COLO668 (cell line): ENCODE results near the gene SMIM10L1.

Source experiments
- DNase-seq: peaks from one replicate; lab custom pipeline; 2025; ENCODE audit not compliant: unreplicated experiment; lab: John Stamatoyannopoulos, UW

The SMIM10L1 gene

DNA sequence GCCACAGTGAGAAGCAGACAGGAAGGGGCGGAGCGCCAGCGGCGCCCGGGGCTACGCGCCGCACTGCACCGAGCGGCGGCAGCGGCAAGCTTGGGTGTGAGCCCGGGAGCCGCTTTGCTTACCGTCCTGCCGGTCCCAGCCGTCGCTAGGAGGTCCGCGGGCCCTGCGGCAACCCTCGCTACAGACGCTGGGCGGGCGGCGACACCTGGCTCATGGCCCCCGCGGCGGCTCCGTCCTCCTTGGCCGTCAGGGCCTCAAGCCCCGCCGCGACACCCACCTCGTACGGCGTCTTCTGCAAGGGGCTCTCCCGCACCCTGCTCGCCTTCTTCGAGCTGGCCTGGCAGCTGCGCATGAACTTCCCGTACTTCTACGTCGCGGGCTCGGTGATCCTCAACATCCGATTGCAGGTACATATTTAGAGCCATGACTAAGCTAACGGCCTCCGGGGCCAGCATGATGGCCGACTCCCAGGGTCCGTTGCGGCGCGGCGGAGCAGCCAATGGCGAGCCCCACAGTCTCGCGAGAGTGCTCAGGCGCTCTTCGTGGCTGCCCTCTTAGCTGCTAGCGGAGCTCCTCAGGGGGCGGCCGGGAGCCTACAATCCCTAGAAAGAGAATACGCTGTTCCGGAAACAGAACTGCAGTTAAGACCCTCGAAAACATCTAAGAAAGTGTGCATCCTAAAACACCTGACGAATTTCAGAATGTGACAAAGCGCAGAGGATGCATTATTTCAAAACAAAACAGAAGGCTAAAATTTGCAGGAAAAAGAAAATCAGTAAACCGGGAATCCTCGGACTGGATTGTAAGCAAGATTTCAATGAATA is at the start of gene SMIM10L1:
Gene SMIM10L1, plus strand, starts transcription at position 50 of the 824 bp plus-strand sequence. Its CDS starts 163 bp downstream, at position 213.
- peak; percentile 92 for DNase-seq

DNA sequence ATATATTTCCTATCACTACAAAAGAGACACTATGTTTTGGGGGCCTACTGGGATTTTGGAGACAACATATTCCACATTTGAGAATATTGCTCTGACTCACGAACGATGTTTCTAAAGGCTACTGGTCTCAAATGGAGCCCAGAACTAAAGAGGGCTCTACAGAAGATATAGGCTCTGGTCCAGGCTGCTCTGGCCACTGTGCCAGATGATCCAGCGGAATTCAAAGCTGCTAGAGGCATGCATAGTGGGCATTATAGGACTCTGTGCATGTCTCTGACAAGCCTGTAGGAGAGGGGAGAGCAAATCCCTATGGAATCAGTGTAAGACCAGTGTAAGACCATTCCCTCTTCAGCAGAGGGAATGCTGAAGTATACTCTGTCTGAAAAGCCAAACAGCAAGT is 40.6 kb upstream of the SMIM10L1 start:
- no peak for DNase-seq

DNA sequence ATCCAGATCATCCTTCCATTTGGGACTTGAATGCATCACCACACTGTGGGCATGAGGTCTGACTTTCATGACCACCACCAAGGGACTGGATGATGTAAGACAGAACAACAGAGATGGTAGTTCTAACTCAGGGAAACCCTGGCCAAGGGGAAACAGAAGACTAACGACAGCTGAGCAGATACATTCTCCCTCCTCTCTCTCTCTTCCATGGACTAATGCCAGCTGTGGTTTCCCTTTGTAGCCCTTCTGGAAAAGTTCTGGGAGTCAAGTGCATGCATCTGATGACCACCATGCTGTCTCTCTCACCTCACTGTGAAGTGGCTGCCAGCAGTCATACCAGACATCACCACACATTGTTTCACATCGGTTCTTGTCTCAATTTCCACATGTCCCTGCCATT is 40.0 kb upstream of the SMIM10L1 start:
- no peak for DNase-seq

DNA sequence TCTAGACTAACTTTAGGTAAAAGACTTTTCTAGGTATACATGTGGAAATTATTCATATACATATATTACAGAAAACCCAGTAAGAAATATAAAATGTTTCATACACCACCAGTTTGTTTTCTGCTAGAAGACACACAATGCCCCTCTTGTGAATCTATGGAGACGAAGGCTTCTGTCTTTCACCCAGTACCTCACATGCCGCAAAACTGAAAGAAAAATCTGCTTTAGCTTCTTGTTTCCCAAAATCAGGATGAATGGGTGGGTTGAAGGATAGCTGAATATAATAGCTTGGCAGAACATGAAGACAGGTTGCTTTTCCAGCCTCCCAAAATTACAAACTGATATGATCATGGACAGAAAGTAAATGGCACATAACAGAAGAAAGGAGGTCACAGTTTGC is 37.8 kb upstream of the SMIM10L1 start:
- no peak for DNase-seq

DNA sequence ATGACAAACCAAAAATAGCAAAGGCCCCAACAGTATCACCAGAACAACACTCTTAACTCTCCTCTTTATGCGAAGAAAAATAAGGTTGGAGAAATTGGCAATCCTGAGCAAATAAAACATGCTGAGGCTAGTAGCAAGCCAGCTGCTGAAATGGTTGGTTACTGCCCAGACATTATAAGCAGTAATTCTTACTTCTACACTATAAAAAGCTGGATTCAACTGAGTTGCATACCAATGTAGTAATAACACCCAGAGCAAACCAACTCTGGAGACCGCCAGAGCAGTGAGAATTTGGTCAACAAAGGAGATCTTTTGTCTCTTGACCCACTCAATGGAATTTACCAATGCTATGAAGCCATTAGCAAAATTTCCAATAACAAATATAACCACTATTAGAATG is 37.2 kb upstream of the SMIM10L1 start:
- no peak for DNase-seq

DNA sequence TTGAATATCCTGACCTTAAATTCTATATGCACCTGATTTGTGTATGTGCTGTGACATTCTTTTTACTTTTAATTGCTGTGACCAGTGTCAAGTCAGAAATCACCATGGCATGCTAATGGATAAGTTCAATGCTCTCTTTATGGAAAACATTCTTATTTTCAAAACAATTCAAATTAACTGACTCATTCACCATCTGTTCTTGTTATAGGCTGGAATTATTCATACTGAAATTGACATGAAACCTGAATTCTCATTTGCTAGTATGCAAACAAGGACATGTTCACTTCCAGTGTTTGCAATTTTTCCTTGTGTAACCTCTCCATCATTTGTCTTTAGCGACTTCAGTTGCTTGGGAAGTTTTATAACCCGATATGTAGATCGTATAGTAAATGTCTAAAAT is 36.7 kb upstream of the SMIM10L1 start, which contains the start of gene TAS2R30:
Gene TAS2R30, minus strand, starts transcription at position 340 of the 400 bp plus-strand sequence. CDS start 400 bp downstream, outside the sequence.
- DNase-seq, result no peak

DNA sequence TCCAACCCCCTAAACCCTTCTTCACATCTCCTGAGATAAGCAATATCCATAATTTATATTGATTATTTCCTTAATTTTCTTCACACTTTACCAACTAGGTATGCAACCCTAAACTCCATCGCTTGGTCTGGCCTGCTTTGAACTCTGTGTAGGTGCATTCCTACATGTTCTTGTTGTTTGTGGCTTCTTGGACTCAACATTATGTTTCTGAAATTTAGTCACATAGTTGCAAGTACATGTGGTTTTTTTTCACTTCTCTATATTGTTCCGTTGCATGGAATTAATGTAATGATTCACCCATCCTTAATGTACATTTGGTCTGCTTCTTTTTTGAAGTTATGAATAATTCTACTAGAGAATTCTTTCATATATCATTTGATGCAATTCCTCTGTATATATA is 34.9 kb upstream of the SMIM10L1 start:
- no peak for DNase-seq

DNA sequence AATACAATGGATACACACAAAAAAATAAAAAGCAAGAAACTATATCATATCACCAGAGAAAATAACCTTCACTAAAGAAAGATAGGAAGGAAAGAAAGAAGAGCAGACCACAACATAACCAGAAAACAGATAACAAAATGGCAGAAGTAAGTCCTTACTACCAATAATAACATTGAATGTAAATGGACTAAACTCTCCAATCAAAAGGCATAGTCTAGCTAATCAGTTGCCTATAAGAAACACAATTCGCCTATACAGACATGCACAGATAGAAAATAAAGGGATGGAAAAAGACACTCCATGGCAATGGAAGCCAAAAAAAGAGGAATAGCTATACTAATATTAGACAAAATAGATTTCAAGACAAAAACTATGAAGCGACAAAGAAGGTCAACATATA is 27.6 kb upstream of the SMIM10L1 start:
- DNase-seq, result no peak

DNA sequence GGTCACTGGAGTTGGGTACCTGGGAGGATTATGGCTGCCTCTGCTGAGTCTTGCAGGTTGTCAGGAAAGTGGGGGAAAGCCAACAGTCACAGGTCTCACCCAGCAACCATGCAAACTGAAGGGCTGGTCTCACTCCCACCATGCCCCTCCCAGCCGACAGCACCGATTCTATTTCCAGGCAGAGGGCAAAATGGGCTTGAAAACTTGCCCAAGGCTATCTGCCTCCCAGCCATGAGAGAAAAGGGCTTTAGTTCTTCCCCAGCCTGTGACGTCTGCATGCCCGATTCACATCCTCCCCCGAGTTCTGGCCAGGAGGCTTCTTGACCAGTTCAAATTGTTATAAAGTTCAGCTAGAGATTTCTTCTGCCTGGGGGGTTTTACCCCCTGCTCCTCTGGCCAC is 26.7 kb upstream of the SMIM10L1 start:
- DNase-seq, result no peak

DNA sequence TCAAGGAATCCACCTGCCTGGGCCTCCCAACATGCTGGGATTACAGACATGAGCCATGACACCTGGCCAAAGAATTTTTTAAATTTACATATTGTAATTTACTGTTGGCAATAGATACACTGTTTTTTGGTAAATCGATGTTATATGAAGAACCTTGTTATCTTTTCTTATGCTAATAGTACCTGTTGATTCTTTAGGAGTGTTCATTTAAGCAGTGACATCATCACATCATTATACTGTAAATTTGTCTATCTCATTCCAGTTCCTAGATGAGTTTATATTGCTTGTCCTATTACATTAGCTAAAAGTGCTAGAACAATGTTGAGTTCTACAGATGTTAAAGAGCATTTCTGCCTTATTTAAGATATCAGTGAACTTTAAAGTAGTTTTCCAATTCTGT is 23.6 kb upstream of the SMIM10L1 start:
- DNase-seq, result no peak

DNA sequence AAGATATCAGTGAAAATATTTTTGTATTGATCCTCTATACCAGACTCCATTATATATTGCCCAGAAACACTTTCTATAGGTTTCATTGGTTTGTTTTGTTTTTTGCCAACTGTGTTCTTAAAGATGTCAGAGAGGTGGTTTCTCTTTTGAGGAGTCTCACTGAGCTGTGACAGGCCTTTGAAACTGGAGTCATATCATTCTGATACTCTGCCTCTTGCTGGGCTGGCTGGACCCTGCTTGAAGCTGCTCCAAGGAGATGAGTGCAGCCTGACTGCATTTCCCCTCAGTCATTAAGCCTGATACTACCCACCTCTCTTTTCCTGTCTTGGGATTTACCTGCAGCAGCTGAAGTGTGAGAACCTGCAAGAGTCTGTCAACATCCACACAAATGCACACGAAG is 20.2 kb upstream of the SMIM10L1 start:
- DNase-seq, result no peak

DNA sequence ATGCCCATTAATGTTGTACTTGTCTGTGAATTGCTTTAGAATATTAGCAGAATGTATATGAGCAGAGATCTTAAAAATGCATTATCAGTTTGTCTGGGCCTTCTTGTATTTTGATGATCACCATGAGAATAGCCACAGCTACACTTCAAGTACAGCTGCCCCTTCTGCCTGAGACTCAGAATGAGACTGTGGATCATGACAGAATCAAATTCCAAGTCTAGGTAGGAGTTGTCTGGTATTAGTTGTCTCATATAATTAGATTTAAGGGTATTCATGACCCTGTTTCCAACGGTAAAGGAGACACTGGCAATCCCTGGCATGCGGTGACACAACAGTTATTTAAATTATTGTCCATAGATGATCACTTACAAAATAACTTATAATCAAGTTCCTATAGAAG is 18.3 kb upstream of the SMIM10L1 start:
- DNase-seq, result no peak

DNA sequence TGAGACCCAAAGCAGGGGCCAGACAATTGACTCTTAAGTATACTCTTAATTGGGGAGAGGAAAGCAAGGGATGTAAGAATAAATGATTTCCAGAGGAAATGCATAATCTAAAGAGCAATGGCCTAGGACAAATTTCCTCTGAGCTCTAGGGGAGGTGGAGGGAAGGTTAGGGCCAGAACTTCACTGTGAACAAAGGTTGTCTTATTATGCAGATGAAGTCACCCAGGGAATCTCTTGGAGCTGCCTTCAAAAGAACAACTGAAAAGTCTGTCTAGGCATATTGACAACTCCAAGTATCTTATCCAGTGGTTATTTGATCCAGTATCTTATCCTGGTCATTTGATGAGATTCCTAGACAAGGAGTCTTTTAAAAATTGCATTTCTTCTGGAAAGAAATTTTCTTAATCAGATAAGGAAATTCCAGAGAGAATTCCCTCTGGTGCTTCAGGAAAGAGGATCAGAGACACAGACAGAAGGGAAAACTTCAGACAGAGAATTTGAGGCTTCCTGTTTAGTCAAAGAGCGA is 16.5 kb upstream of the SMIM10L1 start:
- no peak for DNase-seq

DNA sequence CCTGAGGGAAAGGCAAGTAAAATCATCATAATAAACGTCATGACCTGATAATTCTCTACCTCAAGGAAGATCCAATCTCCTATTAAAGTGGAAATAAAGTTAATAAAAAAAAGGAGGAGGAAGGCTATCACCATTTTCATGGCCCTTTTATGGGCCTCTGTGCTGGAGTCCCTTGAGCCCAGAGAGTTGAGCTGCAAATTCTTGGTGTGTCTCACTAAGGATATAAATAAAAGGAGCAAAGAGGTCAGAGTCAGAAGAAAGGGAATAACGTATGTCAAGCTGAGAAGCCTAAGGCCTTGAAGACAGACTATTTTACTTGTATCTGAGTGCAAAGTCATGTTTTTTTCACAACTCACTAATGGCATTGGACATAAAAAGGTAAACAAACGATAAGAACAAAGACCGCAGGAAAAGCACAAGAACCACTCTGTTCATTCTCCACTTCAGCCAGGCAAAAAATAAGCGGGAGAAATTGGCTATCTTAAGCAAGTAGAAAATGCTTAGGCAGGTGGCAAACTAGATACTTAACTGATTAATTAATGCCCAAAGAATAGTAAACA is 12.0 kb upstream of the SMIM10L1 start:
- no peak for DNase-seq

DNA sequence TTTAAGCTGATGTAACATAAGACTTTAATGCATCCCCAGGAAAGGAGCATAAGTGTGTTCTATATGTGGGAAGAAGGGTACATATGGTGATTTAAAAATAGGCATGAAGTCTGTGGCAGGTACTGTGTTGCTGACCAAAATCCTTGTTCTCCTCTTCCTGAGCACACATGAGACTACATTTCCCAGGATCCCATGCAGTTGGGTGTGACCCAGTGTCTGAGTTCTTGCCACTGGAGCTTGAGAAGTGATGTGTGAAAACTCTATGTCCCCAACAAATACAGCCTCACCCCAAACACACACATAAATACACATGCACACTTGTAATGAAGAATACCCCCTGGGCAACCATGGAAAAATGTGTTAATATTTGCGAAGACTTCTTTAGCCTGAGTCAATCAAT is 8.5 kb upstream of the SMIM10L1 start:
- DNase-seq, result no peak

DNA sequence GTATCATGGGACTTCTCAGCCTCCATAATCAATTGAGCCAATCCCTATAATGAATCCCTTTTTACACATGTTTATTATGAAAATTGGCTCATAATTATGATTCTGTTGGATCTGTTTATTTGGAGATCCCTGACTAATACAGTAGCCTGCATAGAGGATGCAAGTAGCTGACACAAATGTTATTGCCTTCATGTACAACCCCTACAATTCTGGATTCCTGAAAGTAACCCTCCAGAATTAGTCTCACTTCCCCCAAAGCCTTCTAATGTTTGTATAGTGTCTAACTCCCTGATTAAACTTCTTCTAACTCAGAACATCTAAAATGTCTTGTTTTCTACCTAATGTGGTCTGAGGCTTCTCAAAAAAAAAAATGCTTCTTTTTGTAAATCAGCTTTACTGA is 6.6 kb upstream of the SMIM10L1 start:
- DNase-seq, result no peak

DNA sequence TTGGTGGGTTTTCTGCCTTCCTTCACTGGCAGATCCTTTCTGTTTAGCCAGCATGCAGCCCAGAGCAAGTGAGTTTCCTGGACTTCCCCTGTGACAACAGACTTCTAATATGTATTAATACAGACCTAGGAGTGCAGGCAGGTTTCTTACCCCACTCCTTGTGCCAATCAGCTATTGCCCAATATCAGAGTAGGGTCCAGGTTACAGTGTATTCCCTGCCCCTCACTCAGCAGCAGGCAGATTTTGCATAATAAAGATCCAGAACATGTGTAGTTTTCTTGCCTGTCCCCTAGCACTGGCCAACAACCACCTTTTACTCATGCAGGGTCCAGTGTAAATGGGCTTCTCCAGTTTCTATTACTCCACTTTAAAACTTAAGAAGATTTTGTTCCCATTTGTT is 4.7 kb upstream of the SMIM10L1 start:
- DNase-seq, result no peak

DNA sequence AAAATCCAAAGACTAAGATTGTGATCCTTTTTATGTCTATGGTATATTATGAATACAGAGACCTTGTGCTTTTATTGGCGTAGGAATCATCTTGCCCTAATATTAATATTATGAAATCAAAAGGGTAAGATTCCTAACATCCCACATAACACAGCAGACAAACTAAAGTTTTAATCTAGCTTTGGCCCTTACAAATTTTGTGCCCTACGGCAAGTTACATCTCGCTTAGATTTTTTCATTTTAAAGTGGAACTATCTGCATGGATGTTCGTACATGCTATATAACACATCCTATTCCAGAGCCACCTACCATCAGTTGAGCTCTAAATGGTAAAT is 217 bp upstream of the SMIM10L1 start:
- no peak for DNase-seq

DNA sequence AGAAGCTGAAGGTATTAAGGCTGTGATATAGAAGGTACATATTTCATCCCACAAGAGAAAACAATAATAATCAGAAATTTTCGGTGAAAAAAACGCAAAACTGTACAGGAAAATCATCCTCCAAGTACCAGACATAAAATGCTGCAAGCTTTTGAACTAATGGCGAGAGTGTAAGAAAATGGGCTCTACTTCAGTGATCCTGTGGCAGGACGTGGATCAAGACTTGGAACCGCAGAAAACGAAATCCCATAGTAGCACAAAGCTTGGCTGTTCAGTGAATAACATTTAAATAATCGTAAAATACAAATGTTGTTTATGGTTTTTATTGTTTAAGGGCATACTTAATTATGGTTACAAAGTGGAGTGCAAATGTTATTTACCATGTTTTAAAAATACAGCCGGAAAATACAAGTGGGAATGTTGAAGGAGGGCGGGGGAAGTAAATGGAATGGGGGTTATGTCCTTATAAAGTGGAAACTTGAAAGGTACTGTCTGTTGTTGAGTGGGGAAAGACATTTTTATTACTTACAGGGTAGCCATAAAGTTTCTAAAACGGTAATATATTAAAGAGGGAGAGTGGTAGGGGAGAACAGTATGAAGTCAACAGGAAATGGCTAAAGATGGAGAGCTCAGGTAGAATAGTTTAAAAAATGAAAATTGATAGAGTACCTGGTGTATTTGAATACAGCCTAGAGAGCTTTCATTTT is 1.1 kb downstream of the SMIM10L1 start:
- DNase-seq, result no peak

DNA sequence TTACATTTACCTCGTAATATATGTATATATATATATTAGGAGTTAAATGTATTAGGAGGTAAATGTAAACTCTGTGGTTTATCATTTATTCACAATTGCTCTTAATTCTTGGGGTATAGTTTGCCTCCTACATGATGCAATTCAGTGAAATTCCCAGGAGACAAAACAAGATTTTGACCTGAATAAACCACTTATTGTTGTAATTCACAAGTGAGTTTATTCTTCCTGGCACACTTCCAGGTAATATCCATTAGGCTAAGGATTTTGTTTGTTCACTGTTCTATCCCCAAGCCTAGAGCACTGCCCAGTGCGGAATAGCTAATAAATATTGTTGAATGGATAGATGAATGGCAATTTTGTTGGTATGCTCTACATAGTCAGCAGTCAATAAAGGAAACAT is 3.0 kb downstream of the SMIM10L1 start:
- no peak for DNase-seq

DNA sequence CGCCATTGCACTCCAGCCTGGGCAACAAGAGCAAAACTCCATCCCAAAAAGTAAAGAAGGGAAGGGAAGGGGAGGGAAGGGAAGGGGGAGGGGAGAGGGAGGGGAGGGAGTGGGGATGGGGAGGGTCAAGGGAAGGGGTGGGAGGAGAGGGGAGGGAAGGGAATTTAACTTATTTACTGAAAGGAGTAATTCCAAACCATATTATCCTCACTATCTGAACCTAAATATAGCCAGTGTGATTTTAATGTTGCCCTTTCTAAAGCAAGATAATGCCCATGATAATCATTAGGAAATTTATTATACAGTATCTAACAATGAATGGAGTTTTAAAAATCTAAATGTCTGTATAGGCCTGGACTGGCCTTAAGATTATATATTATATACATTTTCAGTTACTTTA is 7.3 kb downstream of the SMIM10L1 start:
- no peak for DNase-seq

DNA sequence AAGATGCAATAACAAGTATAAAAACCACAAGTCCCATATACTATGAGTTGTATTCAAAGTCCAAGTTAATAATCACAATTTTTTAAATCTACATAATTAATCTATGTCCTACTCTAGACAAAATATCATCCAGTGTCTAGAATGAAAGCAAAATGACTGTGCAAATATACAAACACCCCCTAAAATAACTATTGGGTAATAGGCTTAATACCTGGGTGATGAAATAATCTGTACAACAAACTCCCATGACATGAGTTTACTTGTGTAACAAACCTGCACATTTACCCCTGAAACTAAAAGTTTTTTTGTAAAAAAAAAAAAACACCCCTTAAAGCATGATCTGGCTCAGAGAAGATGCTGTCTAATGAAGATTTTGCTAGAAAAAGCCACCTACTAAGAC is 11.5 kb downstream of the SMIM10L1 start:
- DNase-seq, result no peak
